Purkinje cell (primary cell): ENCODE results near the gene TMEM203. TPM values are rescaled to one million over a fixed set of nuclear protein-coding genes. Genes with fewer than 3 reads are reported as not detected.

Source experiments
- polyA plus RNA-seq: library from polyadenylated mRNA; unstranded; fragments of >200 nt; fragmentation: Nextera tagmentation; gene quantifications from 2 replicates; pipeline ENCODE4 v1.2.1, GENCODE V29; 2014

TMEM203 gene
- polyA plus RNA-seq, 1 donor from 2014 or later, result 30.3 TPM

Other genes with a start within 250 kb of the TMEM203 start
- gene PTGDS, start 228.1 kb downstream of the TMEM203 start, polyA plus RNA-seq, result 67.9 and 135 TPM in 2 replicates
- gene LCNL1, start 222.7 kb downstream of the TMEM203 start, polyA plus RNA-seq, result not detected in 2 replicates
- 4.7 TPM in 2 replicates for gene PAXX, start 213.2 kb downstream of the TMEM203 start, polyA plus RNA-seq
- gene CLIC3, start 209.1 kb downstream of the TMEM203 start, polyA plus RNA-seq, result not detected in 2 replicates
- 0.60 and 0.74 TPM in 2 replicates for gene ABCA2, start 177.4 kb downstream of the TMEM203 start, polyA plus RNA-seq
- gene FUT7, start 173.6 kb downstream of the TMEM203 start, polyA plus RNA-seq, result not detected in 2 replicates
- gene NPDC1, start 159.5 kb downstream of the TMEM203 start, polyA plus RNA-seq, result 10.3 and 19.0 TPM in 2 replicates
- gene ENTPD2, start 151.6 kb downstream of the TMEM203 start, polyA plus RNA-seq, result not detected in 2 replicates
- 0.24 TPM in 1 of 2 replicates, not detected in the other for gene SAPCD2, start 135.1 kb downstream of the TMEM203 start, polyA plus RNA-seq
- not detected in 2 replicates for gene UAP1L1, start 128.1 kb downstream of the TMEM203 start, polyA plus RNA-seq
- 5.7 and 15.4 TPM in 2 replicates for gene MAN1B1, start 118.7 kb downstream of the TMEM203 start, polyA plus RNA-seq
- gene DPP7, start 90.9 kb downstream of the TMEM203 start, polyA plus RNA-seq, result 9.9 and 22.2 TPM in 2 replicates
- 21.4 and 26.3 TPM in 2 replicates for gene GRIN1, start 66.5 kb downstream of the TMEM203 start, polyA plus RNA-seq
- not detected in 2 replicates for gene LRRC26, start 35.6 kb downstream of the TMEM203 start, polyA plus RNA-seq
- gene TMEM210, start 33.6 kb downstream of the TMEM203 start, polyA plus RNA-seq, result not detected in 2 replicates
- gene ANAPC2, start 17.1 kb downstream of the TMEM203 start, polyA plus RNA-seq, result 0.71 TPM in 1 of 2 replicates, not detected in the other
- gene SSNA1, start 17.0 kb downstream of the TMEM203 start, polyA plus RNA-seq, result 7.4 and 25.2 TPM in 2 replicates
- gene TPRN, start 4.9 kb downstream of the TMEM203 start, polyA plus RNA-seq, result 0.44 and 0.99 TPM in 2 replicates
- 0.10 and 0.11 TPM in 2 replicates for gene NDOR1, start 52 bp upstream of the TMEM203 start, polyA plus RNA-seq
- gene RNF208, start 16.6 kb upstream of the TMEM203 start, polyA plus RNA-seq, result 2.6 and 5.0 TPM in 2 replicates
- gene CYSRT1, start 19.5 kb upstream of the TMEM203 start, polyA plus RNA-seq, result 0.26 TPM in 1 of 2 replicates, not detected in the other
- gene RNF224, start 21.9 kb upstream of the TMEM203 start, polyA plus RNA-seq, result not detected in 2 replicates
- not detected in 2 replicates for gene SLC34A3, start 25.3 kb upstream of the TMEM203 start, polyA plus RNA-seq
- 94.6 and 103 TPM in 2 replicates for gene TUBB4B, start 35.6 kb upstream of the TMEM203 start, polyA plus RNA-seq
- not detected in 2 replicates for gene STPG3, start 45.6 kb upstream of the TMEM203 start, polyA plus RNA-seq
- 0.38 and 1.0 TPM in 2 replicates for gene NELFB, start 49.7 kb upstream of the TMEM203 start, polyA plus RNA-seq
- not detected in 2 replicates for gene TOR4A, start 72.1 kb upstream of the TMEM203 start, polyA plus RNA-seq
- not detected in 2 replicates for gene NRARP, start 96.6 kb upstream of the TMEM203 start, polyA plus RNA-seq
- gene EXD3, start 217.5 kb upstream of the TMEM203 start, polyA plus RNA-seq, result 1.2 TPM in 1 of 2 replicates, not detected in the other
- gene NOXA1, start 217.7 kb upstream of the TMEM203 start, polyA plus RNA-seq, result not detected in 2 replicates
- not detected in 2 replicates for gene ENTPD8, start 235.7 kb upstream of the TMEM203 start, polyA plus RNA-seq